PC-3 (cell line): Measurements from ENCODE around the gene CDK14. TPM values are rescaled to one million over a fixed set of nuclear protein-coding genes. Genes with fewer than 3 reads are reported as not detected.

ENCODE experiments used
- ATAC-seq: fragments of 200-7000 bp; cut with Tn5 transposase; 2 replicates; pipeline ENCODE4 v1.9.1; 2020; ENCODE audit warnings: mild to moderate bottlenecking, moderate library complexity
- BruUV-seq: library from RNA; stranded (reverse); fragments of 400-500 nt; replicated peaks from 2 replicates; lab custom pipeline; 2021; lab: Mats Ljungman, UMichigan
- CTCF ChIA-PET: fragments of 300-600 bp; sonication (Branson Sonifier 250); formaldehyde crosslinking; loops from one replicate; lab custom pipeline; 2022; ENCODE audit warnings: antibody characterized with exemption; lab: Charles Lee
- POLR2A ChIA-PET: fragments of 300-600 bp; sonication (Branson Sonifier 250); formaldehyde crosslinking; loops from one replicate; lab custom pipeline; 2022; ENCODE audit warnings: antibody characterized with exemption; ENCODE audit not compliant: unreplicated experiment; lab: Charles Lee
- DNase-seq: peaks from one replicate; pipeline ENCODE4 v3.0.0-alpha.2; 2015
- H2AFZ ChIP-seq: fragments of 300-600 bp; sonication (generic); 2 replicates; pipeline ENCODE4 v1.6.0; 2016; ENCODE audit warnings: antibody characterized with exemption, low read length
- H3F3A ChIP-seq: fragments of 300-600 bp; sonication (generic); one replicate; pipeline ENCODE4 v1.6.0; 2017; ENCODE audit warnings: antibody characterized with exemption, low read length, control low read depth, mild to moderate bottlenecking; ENCODE audit not compliant: unreplicated experiment
- H3K27ac ChIP-seq: fragments of 300-600 bp; sonication (generic); 2 replicates; pipeline ENCODE4 v1.5.1; 2016; ENCODE audit warnings: mild to moderate bottlenecking, low read length
- H3K27me3 ChIP-seq: fragments of 300-600 bp; sonication (generic); 2 replicates; pipeline ENCODE4 v1.6.1; 2016; ENCODE audit warnings: low read length, mixed read lengths
- H3K36me3 ChIP-seq: fragments of 300-600 bp; sonication (generic); 2 replicates; pipeline ENCODE4 v1.6.1; 2016; ENCODE audit warnings: low read depth, mixed run types, low read length, mixed read lengths
- H3K4me1 ChIP-seq: fragments of 300-600 bp; sonication (generic); 2 replicates; pipeline ENCODE4 v1.5.1; 2016; ENCODE audit warnings: low read length; ENCODE audit not compliant: insufficient read depth
- H3K4me2 ChIP-seq: fragments of 300-600 bp; sonication (generic); 2 replicates; pipeline ENCODE4 v1.6.0; 2016; ENCODE audit warnings: low read length
- H3K4me3 ChIP-seq: fragments of 300-600 bp; sonication (generic); 2 replicates; pipeline ENCODE4 v1.5.1; 2016; ENCODE audit warnings: mild to moderate bottlenecking, low read length, mixed read lengths
- H3K79me2 ChIP-seq: fragments of 300-600 bp; sonication (generic); 2 replicates; pipeline ENCODE4 v1.6.1; 2017; ENCODE audit warnings: low read length, mixed read lengths
- H3K9ac ChIP-seq: fragments of 300-600 bp; sonication (generic); 2 replicates; pipeline ENCODE4 v1.6.0; 2016; ENCODE audit warnings: mild to moderate bottlenecking, low read length
- H3K9me2 ChIP-seq: fragments of 300-600 bp; sonication (generic); replicated peaks from 2 replicates; pipeline ENCODE4 v1.6.1; 2016; ENCODE audit warnings: mixed run types, low read length, mixed read lengths
- H3K9me3 ChIP-seq: fragments of 300-600 bp; sonication (generic); 2 replicates; pipeline ENCODE4 v1.6.1; 2016; ENCODE audit warnings: low read length, mixed read lengths
- H4K20me1 ChIP-seq: fragments of 300-600 bp; sonication (generic); 2 replicates; pipeline ENCODE4 v1.6.1; 2016; ENCODE audit warnings: low read length, mixed read lengths
- CTCF ChIP-seq: fragments of 300-600 bp; sonication (generic); conservative IDR thresholded peaks from 2 replicates; pipeline ENCODE4 v1.5.1; 2017; ENCODE audit warnings: antibody characterized with exemption, low read depth, mild to moderate bottlenecking, low read length
- EZH2 ChIP-seq: fragments of 300-600 bp; sonication (generic); IDR thresholded peaks from one replicate; pipeline ENCODE4 v1.6.1; 2017; ENCODE audit warnings: antibody characterized with exemption, mild to moderate bottlenecking, low read length; ENCODE audit not compliant: unreplicated experiment
- EZH2phosphoT487 ChIP-seq: fragments of 300-600 bp; sonication (generic); IDR thresholded peaks from 2 replicates; pipeline ENCODE4 v1.6.1; 2018; ENCODE audit warnings: mild to moderate bottlenecking, antibody characterized with exemption, low read length, borderline replicate concordance
- intact Hi-C: fragments of 100-400 bp; cut with micrococcal nuclease; formaldehyde crosslinking; loops from 2 replicates; pipeline ENCODE4 v1.9.0; 2023
- total RNA-seq: library from RNA; depleted of rRNA; stranded (reverse); fragments of >200 nt; gene quantifications from 2 replicates; pipeline ENCODE4 v1.2.3, GENCODE V29; 2014

Gene CDK14
- total RNA-seq, 1 experiment from 2014 or later = 8.2 TPM

GRCh38 chr7:90681336-90682022 is 85.4 kb downstream of the CDK14 start:
- H4K20me1 ChIP-seq = no peaks in the 10 kb centered on the region
- BruUV-seq = no TSS peak

GRCh38 chr7:90686146-90686545 is 90.0 kb downstream of the CDK14 start:
- no peak for TF ChIP-seq CTCF
- no peak for TF ChIP-seq EZH2
- no peak for TF ChIP-seq EZH2phosphoT487
- H3K79me2 ChIP-seq = no peaks in the 10 kb centered on the region
- no peaks in the 10 kb centered on the region for H3K9me2 ChIP-seq
- H2AFZ ChIP-seq = no peak overlapping the region
- 0 out of 2 replicates have a peak, but pooled peaks cover 5% of the 10 kb centered on the region for H3K4me1 ChIP-seq
- H3K4me3 ChIP-seq = no peak overlapping the region
- no peaks in the 10 kb centered on the region for H3K9me3 ChIP-seq
- BruUV-seq = no TSS peak
- no peaks in the 10 kb centered on the region for H3K36me3 ChIP-seq
- CTCF ChIA-PET = no interaction called here
- intact Hi-C loops = no loop called here
- H3F3A ChIP-seq = no peaks in the 10 kb centered on the region
- H3K27me3 ChIP-seq = no peaks in the 10 kb centered on the region
- ATAC-seq = peak; percentile 54
- no peak overlapping the region for H3K27ac ChIP-seq
- POLR2A ChIA-PET = no interaction called here
- H3K9ac ChIP-seq = no peak overlapping the region
- DNase-seq = no peak
- H4K20me1 ChIP-seq = no peaks in the 10 kb centered on the region
- no peak overlapping the region for H3K4me2 ChIP-seq

More at GRCh38 chr7:90681336-90682022, 85.4 kb downstream of the CDK14 start:
- Histone ChIP-seq H3K9ac (no peak overlapping the region), H3K36me3 (no peaks in the 10 kb centered on the region), H3K27me3 (no peaks in the 10 kb centered on the region), H3K27ac (no peak overlapping the region), H2AFZ (no peak overlapping the region), H3F3A (no peaks in the 10 kb centered on the region), H3K4me1 (0 out of 2 replicates have a peak, but pooled peaks cover 12% of the 10 kb centered on the region), H3K4me3 (no peak overlapping the region), H3K79me2 (no peaks in the 10 kb centered on the region), H3K4me2 (no peak overlapping the region), H3K9me3 (no peaks in the 10 kb centered on the region), H3K9me2 (no peaks in the 10 kb centered on the region)
- TF ChIP-seq CTCF (no peak), EZH2 (no peak), EZH2phosphoT487 (no peak)
- ATAC-seq = no peak
- ChIA-PET CTCF (no interaction called here), POLR2A (no interaction called here)
- intact Hi-C loops = no loop called here
- DNase-seq = no peak

GRCh38 chr7:90688810-90689209 is 92.7 kb downstream of the CDK14 start:
- POLR2A ChIA-PET = interaction anchor here (0.7 kb wide), 1 partner anchor 212 kb away, joined by 3 read pairs; no protein-coding TSS in a partner anchor

More at GRCh38 chr7:90688810-90689209, 92.7 kb downstream of the CDK14 start:
- Histone ChIP-seq H3K9me2 (no peaks in the 10 kb centered on the region), H3K9me3 (no peaks in the 10 kb centered on the region), H3K4me1 (peaks cover 12% of the 10 kb centered on the region), H3K36me3 (no peaks in the 10 kb centered on the region), H3K27me3 (no peaks in the 10 kb centered on the region), H3K27ac (no peak overlapping the region), H3F3A (no peaks in the 10 kb centered on the region), H3K4me3 (no peak overlapping the region), H3K4me2 (no peak overlapping the region), H4K20me1 (no peaks in the 10 kb centered on the region), H2AFZ (no peak overlapping the region), H3K9ac (no peak overlapping the region), H3K79me2 (no peaks in the 10 kb centered on the region)
- BruUV-seq = no TSS peak
- ATAC-seq (no peak), DNase-seq (no peak)
- intact Hi-C loops = no loop called here
- TF ChIP-seq CTCF (no peak), EZH2phosphoT487 (no peak), EZH2 (no peak)
- CTCF ChIA-PET = interaction anchor here (0.5 to 0.6 kb wide), 3 partner anchors 26 to 349 kb away, joined by 3 read pairs; no protein-coding TSS in a partner anchor
